ENCODE results near the gene MYL5.

- TF ChIP-seq POLR2A (IDR thresholded peaks at IDR 0.05) (no peak), CTCF (IDR thresholded peaks at IDR 0.05) (no peak)
Observed at GRCh38 chr4:726838-727237, 52.5 kb downstream of the MYL5 start.
